Suppressor macrophage treated with lipopolysaccharide for 1 hour (primary cell): ENCODE results near the gene PRCD.
"Not testable (repeated sequence)": the region's sequence is repeated elsewhere in the genome, so short reads cannot be mapped to it uniquely, and the experiment has no call there.

Experiments
- DNase-seq, 3 donors: peaks; one replicate each; pipeline ENCODE4 v3.0.0-alpha.2; 2020 to 2022

The PRCD gene

DNA sequence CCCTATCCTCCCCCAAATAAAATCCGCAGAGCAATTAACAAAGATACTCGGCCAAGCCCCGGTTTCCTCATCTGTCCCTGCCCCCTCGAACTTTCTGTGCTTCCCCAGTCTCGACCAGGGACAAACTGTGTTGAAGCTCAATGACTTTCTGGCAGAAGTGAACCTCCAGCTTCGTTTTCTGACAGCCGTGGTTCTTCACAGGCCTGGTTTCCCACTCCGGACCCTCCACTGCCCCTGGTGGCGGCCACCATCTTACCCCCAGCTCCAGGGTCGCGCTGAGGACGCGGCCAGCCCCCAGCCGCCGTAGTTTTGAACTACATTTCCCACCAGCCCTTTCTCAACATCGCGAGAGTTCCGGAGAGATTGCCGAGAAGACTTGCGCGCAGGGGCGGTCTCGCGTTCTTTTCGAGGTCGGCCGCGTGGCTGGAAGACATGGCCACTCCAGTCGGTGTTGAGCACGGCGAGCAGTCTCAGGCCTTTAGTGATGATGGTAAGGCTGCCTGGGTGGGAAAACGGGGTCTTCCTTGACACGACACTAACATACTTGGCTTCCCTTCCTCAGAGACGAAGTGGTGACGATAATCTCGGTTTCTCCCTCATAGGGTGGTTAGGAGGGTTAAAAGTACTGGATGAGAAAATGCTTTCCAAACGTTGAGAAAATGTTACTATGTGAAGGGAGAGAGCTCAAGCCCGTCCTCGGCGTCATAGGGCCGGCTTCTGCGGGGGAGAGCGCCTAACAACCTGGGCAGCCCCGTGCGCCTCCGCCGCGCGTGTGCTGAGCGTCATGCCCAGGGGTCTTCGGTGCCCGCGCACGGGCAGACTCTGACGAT is 17.7 kb downstream of the PRCD start:
- DNase-seq = peak; percentile 97 to 99 (median 98)

DNA sequence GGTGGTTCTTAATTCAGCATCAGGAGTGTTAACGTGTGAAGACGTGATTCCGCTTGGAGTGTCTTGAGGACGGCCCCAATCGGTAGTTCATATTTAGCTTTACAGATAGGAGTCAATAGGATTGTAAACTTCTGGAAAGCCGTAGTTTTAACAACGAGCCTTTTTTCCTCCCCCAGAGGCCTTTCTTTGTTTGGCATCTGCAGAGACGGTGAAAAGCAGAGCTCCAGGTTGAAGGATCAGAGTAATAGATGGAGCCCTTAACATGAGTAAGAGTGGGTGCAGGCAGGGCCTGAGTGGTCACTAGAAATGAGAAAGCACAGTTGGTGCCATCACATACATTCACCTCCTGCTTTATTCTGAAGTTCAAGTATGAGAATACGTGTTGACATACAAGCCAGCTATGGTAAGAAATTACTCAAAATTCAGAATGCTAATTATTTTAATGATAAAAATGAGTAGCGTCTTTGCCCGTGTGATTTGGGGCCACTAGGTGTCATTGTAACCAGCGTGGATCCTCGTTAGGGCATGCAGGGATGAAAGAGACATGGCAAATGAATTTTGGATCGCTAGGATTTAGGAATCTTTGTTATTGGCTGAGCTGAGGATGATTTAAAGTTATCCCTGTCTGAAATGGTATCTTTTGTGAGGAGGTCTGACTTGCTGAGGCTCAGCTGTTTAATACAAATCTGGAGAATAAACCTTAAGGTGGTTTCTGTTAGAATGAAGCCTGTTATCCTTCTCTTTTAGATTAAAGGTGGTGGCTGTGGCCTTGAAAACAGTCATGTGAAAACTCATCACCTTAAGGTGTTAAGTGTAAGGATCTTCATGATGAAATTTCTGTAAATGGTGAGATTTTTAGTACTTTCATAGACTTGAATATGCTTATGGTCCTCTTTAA is 18.6 kb downstream of the PRCD start:
- peak in 2 of 3 donors; percentile 34 to 43 for DNase-seq

DNA sequence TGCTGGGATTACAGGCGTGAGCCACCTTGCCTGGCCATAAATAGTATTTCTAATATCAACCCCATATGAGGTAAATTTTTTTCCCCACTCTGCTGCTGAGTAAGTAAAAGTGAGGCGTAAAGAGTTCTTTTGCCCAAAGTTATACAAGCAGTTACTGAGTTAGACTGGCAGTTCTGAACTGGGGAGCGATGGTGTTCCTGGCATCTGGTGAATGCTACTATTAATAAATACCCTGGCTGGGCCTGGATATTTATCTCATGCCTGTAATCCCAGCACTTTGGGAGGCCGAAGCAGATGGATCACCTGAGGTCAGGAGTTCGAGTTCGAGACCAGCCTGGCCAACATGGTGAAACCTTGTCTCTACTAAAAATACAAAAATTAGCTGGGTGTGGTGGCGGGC is 19.6 kb downstream of the PRCD start:
- DNase-seq = not testable (repeated sequence)

DNA sequence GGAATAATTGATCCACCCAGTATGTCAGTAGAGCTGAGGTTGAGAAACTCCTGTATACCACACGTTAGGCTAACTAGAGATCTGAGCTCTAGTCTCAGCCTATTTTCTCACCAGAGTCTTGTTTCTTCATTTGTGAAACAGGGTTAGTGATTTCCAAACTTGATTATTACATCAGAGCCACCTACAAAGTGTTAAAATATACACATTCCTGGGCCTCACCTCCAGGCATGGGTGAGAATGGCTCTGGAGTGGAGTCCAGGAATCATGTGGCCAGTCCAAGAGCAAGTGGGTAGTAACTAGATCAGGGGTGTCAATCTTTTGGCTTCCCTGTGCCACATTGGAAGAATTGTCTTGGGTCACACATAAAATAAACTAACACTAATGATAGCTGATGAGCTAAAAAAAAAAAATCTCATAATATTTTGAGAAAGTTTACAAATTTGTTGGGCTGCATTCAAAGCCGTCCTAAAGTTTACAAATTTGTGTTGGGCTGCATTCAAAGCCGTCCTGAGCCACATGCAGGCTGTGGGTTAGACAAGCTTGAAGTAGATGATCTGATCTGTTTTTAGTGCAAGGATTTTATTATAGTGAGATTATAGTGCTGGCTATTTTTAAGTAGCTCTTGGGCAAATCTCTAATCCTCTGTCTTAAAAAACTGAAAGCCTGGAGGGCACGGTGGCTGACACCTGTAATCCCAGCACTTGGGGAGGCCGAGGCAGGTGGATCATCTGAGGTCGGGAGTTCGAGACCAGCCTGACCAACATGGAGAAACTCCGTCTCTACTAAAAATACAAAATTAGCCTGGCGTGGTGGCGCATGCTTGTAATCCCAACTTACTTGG is 20.4 kb downstream of the PRCD start:
- DNase-seq = peak in 1 of 3 donors; percentile 29

DNA sequence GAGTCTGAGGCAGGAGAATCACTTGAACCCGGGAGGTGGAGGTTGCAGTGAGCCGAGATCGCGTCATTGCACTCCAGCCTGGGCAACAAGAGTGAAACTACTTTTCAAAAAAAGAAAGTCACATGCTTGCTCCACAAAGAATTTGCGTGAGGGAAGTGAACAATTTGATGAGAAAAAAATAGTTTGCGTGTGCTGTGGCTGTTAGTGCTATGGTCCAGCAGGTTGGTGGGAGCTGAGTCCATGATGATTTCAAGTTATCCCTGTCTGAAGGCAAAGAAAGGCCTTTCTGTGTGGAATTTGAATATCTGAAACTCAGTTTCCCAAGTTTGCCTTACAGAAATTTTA is 21.0 kb downstream of the PRCD start:
- DNase-seq = peak in 1 of 3 donors; percentile 55

DNA sequence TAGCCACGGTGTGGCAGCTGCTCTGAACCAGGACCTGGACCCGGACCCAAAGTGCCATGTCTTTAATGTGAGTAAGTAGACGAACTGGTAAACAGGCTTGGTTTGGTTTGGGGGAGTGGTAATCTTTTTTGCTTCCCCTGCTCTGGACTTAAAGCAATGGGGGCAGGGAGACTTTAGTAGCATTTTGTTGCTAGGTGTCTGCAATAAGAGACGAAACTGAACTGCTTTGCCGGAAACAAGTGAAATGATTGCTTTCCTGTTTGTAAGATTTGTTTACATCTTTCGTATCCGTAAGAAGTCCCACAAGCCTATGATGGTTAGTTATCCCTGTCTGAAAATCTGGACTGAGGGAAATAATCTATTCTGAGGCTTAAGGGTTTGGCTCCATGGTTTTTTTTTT is 21.5 kb downstream of the PRCD start:
- no peak for DNase-seq

DNA sequence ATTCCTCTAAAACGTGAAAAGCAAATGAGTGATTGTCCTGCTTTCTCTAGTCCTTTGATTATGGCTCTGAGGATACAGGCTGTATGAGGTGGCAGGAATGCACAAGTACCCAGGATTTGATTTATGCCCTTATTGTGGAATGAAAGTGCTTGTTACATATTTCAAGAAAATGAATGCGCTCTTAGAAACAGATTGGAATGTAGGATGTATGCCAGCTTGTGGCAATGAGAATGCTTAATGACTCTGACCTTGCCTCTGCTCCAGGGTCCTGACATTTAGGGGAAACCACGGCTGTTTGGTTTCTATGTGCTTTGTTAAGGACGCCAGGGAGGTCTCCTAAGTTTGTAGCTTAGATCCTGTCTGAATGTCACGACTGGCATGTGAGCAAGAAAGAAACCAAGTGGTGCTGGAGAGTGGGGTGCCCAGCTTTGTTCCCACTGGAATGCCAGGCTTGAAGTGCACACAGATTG is 22.0 kb downstream of the PRCD start:
- no peak for DNase-seq

DNA sequence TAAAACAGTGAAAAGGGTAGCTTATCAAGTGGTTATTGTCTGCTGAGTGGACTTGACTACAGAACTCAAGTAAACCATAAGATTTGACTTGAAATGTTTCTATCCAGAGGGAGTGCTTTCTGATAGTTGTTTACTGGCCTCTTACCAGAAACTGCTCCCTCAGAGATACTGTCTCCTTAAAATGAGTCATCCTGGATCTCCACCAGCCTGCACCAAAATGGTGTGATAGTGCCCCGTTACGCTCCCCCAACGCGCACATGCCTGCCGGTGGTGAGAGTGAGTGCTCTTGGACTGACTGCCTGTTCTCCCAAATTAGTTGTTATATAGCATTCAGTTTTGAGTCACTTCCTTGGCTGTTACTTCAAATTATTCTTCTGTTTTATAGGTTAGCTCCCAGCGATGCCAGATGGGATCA is 22.9 kb downstream of the PRCD start:
- peak in 2 of 3 donors; percentile 44 for DNase-seq

DNA sequence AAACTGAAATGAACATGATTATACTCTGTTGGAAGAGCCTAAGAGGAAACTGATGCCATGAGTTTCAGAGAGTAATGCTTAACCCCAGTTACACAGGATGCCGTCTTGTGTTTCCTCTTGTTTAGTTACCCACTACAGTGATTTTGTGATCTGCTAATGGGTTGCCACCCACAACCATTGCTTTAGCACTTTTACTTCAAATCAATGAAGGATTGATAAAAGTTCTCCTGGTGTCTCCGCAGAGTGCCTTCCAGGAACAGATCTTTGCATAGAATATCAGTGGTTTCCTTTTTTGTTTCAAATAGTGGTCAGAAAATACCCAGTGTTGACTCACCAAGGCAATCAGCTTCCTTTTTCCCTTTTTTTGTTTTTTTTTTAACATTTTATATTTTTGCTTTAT is 23.5 kb downstream of the PRCD start:
- peak; percentile 41 to 70 (median 57) for DNase-seq

DNA sequence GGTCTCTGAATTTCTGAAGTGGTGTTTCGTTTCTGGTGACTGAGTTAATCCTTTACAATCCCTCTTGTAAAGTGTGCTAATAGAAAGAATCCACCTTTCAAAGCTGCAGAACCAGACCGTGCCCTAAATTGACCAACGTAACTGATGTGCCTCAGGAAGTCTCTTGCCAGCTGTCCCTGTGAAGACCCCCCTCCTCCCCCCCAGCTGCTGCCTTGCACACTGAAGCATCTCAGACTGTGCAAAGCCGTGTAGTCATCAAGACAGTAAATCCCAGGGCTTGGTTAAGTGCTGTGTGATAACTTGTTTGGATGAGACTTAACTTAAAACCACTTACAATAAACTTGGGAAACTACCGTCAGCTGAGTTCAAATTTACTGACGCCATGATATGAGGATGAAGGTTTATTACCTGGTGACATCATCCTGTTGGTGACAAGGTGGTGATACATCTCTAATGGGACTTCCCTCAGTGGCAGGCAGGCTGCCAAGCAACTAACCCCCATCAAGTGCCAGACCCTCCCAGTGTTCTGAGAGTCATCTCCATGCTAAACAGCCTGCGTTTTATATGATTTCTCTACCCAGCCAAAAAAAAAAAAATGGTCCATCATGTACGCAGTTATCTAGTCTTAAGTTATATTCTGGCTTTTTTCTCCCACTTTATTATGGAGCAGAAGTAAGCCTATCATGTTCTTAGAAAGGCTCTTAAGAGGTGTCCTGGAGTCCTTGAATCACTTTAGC is 25.3 kb downstream of the PRCD start:
- peak; percentile 43 to 79 (median 57) for DNase-seq

DNA sequence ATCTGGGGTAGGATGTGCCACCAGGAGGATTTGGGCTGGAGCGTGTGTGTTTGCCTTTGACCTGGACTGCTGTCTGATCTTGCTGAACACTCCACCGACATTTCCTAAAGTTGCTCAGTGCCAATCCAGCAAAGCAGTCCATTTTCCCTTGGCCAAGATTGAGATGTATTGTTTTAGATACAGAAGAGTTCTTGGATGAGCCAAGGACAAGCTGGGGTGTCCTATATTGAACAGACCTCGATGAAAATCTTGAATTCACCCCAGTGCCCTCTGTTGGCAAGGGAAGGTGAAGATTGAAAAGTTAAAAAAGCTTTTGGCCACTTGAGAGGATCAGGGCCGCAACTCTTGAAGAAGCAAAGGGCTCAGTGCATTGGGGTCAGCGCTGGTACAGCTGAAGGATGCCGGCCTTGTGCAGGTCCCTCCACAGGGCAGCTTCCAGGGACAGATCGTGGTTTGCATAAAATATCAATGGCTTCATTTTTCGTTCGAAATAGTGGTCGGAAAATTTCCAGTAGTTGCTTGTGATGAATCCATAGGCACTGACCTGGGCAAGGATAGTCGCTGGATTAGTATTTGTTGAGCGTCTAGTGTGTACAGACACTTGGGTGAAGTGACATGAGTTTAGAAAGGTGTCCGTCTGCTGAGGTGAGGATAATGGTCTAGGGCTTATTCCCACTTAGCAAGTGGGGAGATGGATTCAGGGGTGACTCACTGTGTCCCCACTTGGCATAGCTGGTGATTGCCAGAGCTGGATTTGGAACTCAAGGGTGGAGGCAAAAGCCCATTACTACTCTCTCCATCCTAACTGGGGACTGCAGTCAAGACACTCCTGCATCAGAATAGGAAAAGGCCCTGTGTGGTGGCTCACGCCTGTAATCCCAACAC is 26.1 kb downstream of the PRCD start:
- no peak for DNase-seq

DNA sequence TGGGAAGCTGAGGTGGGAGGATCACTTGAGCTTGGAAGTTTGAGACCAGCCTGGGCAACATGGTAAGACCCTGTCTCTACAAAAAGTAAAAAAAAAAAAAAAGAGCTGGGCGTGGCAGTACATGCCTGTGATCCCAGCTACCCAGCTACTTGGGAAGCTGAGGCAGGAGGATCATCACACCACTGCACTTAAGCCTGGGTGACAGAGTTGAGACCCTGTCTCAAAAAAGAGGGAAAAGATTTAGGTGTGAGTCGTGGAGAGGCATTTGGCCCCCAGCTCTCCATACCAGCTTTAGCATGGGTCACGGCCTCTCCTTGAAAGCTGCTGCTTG is 26.7 kb downstream of the PRCD start:
- no peak for DNase-seq

DNA sequence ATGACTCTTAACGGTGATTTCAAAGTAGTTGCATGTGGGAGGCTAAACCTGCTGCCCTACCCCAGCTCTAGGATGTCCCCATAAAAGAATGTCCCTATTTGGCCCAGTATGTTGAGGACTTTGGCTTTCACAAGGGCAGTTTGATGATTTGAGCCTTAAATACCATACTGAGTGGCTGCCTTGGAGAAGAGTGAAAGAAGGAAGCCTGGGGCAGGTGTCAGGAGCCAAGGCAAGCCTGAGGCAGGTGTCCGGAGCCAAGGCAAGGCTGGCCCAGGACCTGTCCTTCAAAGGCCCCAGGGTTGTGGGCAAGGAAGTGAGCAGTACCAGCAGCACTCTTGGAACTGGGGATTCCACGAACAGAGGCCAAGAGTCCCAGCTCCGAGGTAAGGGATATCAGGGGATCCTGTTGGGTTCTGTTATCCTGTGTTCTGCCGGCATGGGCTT is 27.2 kb downstream of the PRCD start:
- no peak for DNase-seq

DNA sequence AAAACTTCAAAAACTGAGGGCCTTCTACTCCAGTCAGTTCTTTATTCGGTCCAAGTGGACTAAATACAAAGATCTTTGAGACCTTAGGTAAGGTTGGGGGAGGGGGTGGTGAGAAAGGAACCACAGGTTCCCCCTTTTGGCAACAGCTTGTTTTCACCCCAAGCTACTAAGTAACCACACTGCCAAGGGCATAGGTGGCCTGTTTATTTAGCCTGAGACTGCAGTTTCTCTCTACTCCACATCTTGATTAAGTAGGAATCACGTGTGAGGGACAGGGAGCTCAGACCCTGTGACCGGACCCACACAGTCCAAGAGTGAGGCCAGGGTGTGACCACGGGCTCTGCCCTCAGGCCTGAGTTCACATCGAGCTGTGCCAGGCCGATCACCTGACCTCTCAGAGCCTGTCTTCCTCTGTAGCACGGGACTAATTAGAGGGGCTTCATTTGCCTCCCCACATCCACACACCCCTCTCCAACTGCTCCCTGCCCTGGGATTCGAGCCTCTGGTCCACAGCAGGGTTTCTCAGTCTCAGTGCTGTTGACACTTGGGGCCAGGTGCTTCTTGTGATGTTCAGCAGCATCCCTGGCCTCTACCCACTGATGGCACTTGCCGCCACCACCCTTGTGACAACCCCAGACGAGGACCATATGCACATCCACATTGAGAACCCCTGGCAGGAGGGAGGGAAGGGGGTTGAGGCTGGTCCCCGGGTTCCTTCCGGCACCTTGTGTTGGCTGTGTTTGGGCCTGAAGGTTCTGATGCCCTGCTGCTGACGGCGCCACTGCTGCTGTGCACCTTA is 28.0 kb downstream of the PRCD start:
- peak in 2 of 3 donors; percentile 15 to 22 for DNase-seq

DNA sequence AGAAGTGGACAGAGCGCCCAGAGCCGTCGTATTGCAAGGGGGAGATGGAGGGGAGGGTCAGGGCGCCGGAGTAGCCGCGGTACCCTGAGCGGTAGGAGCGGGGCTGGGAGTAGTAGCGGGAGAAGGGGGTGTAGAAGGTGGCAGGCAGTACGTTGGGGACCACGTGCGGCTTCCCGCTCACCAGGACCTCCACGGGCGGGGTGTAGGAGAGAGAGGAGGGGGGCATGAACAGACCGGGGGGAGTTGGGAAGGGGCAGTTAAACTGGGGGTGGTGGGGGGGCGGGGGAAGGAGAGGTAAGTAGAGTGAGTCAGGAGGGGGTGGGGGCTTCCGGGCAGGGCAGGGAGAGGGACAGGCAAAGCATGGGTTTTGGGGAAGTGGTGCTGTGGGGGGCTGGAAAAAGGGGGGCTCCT is 29.0 kb downstream of the PRCD start:
- DNase-seq = no peak

DNA sequence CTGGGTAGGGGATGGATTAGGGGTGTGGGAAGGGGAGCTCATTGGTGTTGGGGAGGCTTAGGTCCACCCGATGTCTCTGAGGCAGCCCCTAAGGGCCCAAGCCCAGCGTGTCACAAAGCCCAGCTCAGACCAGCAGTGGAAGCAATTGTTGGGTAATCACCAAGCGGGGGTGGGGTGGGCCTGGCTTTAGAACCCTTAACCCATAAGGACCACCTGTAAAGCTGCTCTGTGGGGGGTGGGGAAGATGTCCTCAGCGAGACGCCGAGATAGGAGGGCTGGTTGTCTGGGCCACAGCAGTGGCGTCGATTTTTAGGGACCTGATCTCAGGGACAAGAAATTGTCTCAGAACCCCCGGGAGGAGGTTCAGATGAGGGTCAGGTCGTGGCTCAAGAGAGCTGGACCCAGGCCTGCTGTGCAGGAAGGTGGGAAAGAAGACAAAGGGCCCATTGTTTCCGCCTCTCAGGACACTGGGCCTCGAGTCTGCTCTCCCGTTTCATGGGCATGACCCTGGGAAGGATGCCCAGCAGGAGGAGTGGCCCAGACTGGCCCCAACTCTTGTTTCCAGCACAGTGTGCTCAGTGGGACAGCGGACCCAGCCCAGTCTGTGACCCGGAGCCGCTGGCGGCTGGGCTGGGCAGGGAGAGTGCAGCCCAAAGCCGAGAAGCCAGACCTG is 29.9 kb downstream of the PRCD start:
- DNase-seq = no peak

DNA sequence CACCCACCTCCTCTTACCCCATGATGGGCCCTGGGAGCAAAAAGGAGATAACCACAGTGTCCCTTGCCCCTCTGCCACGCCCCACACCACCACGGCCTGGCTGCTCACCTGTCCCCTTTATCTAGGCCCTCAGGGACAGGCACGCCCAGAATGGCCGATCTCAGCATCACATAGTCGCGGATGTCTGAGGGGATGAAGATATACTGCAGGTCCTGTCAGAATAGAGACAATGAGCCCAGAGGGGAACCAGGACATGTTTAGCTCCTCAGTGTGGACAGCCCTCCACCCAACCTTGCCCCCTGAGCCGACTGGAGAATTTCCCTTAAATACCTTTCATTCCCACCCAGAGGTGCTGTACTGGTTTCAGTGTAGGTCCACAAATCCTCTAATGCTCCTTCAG is 30.6 kb downstream of the PRCD start:
- DNase-seq = no peak

DNA sequence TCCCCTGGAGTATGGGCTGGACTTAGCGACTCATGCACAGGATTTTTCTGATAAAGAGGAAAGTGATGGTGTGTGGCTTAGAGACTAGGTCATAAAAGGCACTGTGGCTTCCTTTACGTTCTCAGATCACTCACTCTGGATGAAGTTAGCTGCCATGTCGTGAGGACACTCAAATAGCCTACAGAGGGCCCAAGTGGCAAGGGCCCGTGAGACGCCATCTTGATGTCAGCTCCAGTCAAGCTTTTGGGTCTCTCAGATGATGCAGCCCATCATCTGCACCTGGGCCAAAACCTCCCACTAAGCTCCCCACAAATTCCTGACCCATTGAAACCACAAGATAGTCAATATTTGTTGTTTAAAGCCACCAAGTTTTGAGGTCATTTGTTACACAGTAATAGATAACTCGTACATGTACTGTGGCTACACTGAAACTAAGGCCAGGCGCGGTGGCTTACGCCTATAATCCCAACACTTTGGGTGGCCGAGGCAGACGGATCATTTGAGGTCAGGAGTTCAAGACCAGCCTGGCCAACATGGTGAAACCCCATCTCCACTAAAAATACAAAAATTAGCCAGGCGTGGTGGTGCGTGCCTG is 31.1 kb downstream of the PRCD start:
- no peak for DNase-seq

DNA sequence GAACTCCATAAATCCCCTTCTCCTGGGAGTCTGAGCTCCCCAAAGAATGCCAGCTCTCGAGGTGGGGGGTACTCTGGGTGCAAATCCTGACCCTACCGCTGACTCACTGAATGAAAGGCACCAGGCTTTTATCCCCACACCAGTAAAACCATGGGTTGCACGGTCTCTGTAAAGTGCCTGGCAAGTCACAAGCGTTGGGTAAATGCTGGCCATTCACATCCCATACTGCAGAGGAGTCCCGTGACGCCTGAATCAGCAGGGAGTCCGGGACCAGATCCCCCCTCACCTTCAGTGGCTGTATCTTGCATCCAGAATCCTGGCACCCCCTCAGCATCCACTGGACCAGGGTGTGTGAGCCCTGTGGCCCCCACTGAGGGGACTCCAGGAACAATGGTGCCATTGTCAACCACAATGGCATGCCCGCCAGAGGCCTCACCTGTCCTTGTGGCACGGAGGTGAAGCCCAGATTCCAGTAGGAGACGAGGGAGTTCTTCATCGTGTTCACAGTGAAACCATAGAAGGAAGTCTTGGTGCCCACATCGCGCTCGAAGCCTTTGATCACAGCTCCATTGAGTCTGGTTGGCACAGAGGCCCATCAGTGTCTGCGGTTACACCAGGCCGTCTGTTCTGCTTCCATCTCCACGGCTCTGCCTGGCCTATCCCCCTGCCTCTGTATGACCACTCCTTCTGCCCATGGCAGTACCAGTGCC is 32.5 kb downstream of the PRCD start:
- no peak for DNase-seq
